Measurements from ENCODE around the gene SHISA5.

The SHISA5 gene

DNA sequence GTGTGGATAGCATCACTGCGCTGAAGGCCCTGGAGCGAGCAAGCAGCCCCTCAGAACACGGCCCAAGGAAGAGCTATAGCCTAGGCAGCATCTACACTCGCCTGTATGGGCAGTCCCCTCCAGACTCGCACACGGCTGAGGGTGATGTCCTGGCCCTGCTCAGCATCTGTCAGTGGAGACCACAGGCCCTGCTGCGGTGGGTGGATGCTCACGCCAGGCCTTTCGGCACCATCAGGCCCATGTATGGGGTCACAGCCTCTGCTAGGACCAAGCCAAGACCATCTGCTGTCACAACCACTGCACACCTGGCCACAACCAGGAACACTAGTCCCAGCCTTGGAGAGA lies 36.9 kb downstream of the SHISA5 start:
- no peaks in the 10 kb centered on the region for H3K9me3 ChIP-seq (ENCODE audit: insufficient read depth, low read length, severe bottlenecking)
- no peak for DNase-seq
- peaks cover 61% of the 10 kb centered on the region for H3K79me2 ChIP-seq (ENCODE audit: insufficient read depth, low read length)
- no peak overlapping the region for H2AFZ ChIP-seq (ENCODE audit: low read depth, low read length)
- peaks cover 24% of the 10 kb centered on the region; the same call in 1 of the 2 replicates for H4K20me1 ChIP-seq (ENCODE audit: insufficient read depth, low read length)
- no peaks in the 10 kb centered on the region for H3K27me3 ChIP-seq (ENCODE audit: insufficient read depth, low read length, poor library complexity)
- peaks cover 49% of the 10 kb centered on the region for H3K36me3 ChIP-seq (ENCODE audit: insufficient read depth, low read length)
- H3K4me3 ChIP-seq (ENCODE audit: low read depth in 1 of 2, low read length in 2 of 2), result peak overlapping the region; percentile 35 to 67; a peak in 3 of 4 replicates
- ATAC-seq (ENCODE audit: insufficient read depth, low read depth), result no peak
- H3K4me2 ChIP-seq (ENCODE audit: insufficient read depth, low read length), result peak overlapping the region; percentile 84
- peaks cover 69% of the 10 kb centered on the region for H3K4me1 ChIP-seq (ENCODE audit: insufficient read depth, low read length)
- H3K27ac ChIP-seq (ENCODE audit: low read length), result peak overlapping the region; percentile 89
- peak overlapping the region; percentile 68 for H3K9ac ChIP-seq (ENCODE audit: low read depth, low read length)
- TF ChIP-seq, protein P1, sequence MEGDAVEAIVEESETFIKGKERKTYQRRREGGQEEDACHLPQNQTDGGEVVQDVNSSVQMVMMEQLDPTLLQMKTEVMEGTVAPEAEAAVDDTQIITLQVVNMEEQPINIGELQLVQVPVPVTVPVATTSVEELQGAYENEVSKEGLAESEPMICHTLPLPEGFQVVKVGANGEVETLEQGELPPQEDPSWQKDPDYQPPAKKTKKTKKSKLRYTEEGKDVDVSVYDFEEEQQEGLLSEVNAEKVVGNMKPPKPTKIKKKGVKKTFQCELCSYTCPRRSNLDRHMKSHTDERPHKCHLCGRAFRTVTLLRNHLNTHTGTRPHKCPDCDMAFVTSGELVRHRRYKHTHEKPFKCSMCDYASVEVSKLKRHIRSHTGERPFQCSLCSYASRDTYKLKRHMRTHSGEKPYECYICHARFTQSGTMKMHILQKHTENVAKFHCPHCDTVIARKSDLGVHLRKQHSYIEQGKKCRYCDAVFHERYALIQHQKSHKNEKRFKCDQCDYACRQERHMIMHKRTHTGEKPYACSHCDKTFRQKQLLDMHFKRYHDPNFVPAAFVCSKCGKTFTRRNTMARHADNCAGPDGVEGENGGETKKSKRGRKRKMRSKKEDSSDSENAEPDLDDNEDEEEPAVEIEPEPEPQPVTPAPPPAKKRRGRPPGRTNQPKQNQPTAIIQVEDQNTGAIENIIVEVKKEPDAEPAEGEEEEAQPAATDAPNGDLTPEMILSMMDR (IDR thresholded peaks at IDR 0.05; ENCODE audit: borderline replicate concordance, extremely low read depth, low read length, poor library complexity, severe bottlenecking), result no peak
- TF ChIP-seq EZH2 (IDR thresholded peaks at IDR 0.05; ENCODE audit: borderline replicate concordance, low read depth, low read length, severe bottlenecking), result no peak

GRCh38 chr3:48466386-48467109 lies 37.4 kb downstream of the SHISA5 start:
- H3K4me3 ChIP-seq (ENCODE audit: low read depth in 1 of 2, low read length in 2 of 2), result peak overlapping the region; percentile 35 to 67; a peak in 3 of 4 replicates
- no peaks in the 10 kb centered on the region for H3K9me3 ChIP-seq (ENCODE audit: insufficient read depth, low read length, severe bottlenecking)
- H4K20me1 ChIP-seq (ENCODE audit: insufficient read depth, low read length), result peaks cover 24% of the 10 kb centered on the region; the same call in 1 of the 2 replicates
- peak overlapping the region; percentile 76 for H2AFZ ChIP-seq (ENCODE audit: low read depth, low read length)
- peak overlapping the region; percentile 68 for H3K9ac ChIP-seq (ENCODE audit: low read depth, low read length)
- no peaks in the 10 kb centered on the region for H3K27me3 ChIP-seq (ENCODE audit: insufficient read depth, low read length, poor library complexity)
- peaks cover 64% of the 10 kb centered on the region for H3K4me1 ChIP-seq (ENCODE audit: insufficient read depth, low read length)
- peak; percentile 71 for ATAC-seq (ENCODE audit: insufficient read depth, low read depth)
- H3K4me2 ChIP-seq (ENCODE audit: insufficient read depth, low read length), result peak overlapping the region; percentile 84
- peak; percentile 49 for DNase-seq
- peaks cover 49% of the 10 kb centered on the region for H3K36me3 ChIP-seq (ENCODE audit: insufficient read depth, low read length)
- H3K79me2 ChIP-seq (ENCODE audit: insufficient read depth, low read length), result peaks cover 56% of the 10 kb centered on the region
- TF ChIP-seq, protein P1 (IDR thresholded peaks at IDR 0.05; ENCODE audit: borderline replicate concordance, extremely low read depth, low read length, poor library complexity, severe bottlenecking), result no peak
- TF ChIP-seq EZH2 (IDR thresholded peaks at IDR 0.05; ENCODE audit: borderline replicate concordance, low read depth, low read length, severe bottlenecking), result no peak
- H3K27ac ChIP-seq (ENCODE audit: low read length), result peak overlapping the region; percentile 89

DNA sequence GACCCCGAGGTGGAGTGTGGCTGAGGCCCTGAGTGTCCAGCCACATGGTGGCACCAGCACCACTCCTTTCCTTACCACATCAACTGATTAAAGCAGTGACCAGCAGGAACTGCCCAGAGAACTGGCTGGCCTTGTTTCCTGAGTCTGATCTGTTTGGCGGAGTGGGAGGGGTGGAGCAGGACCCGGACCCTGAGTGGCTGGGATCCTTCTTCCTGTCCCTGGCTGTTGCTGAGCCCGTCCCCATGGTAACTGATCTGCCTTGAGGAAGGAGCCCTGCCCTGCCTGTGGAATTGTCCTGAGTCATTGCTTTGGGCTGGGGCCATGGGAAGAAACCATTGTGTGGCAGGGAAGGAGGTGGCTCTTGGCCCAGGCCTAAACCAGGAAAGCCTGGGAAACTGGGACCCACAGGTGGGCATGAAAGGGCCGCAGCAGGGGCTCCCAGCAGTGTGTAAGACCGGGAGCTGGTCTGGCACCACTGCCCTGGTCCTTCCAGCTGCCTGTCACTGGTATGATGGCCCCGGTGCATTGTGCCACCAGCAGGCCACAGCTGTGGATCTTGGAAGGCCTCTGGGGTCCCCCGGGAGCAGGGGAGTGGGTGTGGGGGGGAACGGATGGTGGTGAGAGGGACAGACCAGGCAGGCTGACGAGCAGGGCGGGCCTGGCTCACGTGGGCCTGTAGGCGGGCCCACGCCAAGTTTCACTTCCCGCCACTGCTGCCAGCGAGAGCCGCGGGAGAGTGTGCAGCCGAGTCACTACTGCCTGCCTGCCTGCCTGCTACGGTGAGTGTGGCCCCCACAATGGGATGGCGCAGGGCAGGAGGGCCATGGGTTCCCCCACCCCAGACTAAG lies 38.2 kb downstream of the SHISA5 start:
- H3K4me2 ChIP-seq (ENCODE audit: insufficient read depth, low read length), result peak overlapping the region; percentile 84

More for the DNA sequence above, 38.2 kb downstream of the SHISA5 start:
- Histone ChIP-seq H3K79me2 (ENCODE audit: insufficient read depth, low read length) (peaks cover 50% of the 10 kb centered on the region), H3K9ac (ENCODE audit: low read depth, low read length) (peak overlapping the region; percentile 68), H2AFZ (ENCODE audit: low read depth, low read length) (peak overlapping the region; percentile 76), H3K27ac (ENCODE audit: low read length) (peak overlapping the region; percentile 89), H3K4me1 (ENCODE audit: insufficient read depth, low read length) (peaks cover 56% of the 10 kb centered on the region), H3K27me3 (ENCODE audit: insufficient read depth, low read length, poor library complexity) (no peaks in the 10 kb centered on the region), H4K20me1 (ENCODE audit: insufficient read depth, low read length) (peaks cover 24% of the 10 kb centered on the region; the same call in 1 of the 2 replicates), H3K4me3 (ENCODE audit: low read depth in 1 of 2, low read length in 2 of 2) (peak overlapping the region; percentile 35 to 67; a peak in 3 of 4 replicates), H3K36me3 (ENCODE audit: insufficient read depth, low read length) (peaks cover 57% of the 10 kb centered on the region), H3K9me3 (ENCODE audit: insufficient read depth, low read length, severe bottlenecking) (no peaks in the 10 kb centered on the region)
- ATAC-seq (ENCODE audit: insufficient read depth, low read depth) (peak; percentile 92), DNase-seq (peak; percentile 86)
- no peak for TF ChIP-seq EZH2 (IDR thresholded peaks at IDR 0.05; ENCODE audit: borderline replicate concordance, low read depth, low read length, severe bottlenecking)
- TF ChIP-seq, protein P1 (IDR thresholded peaks at IDR 0.05; ENCODE audit: borderline replicate concordance, extremely low read depth, low read length, poor library complexity, severe bottlenecking), result peak; percentile 47
